ENCODE results near the gene ZNF783.
"Not testable (repeated sequence)": the region's sequence is repeated elsewhere in the genome, so short reads cannot be mapped to it uniquely, and the experiment has no call there.

Gene ZNF783

GRCh38 chr7:149228831-149229471 is 33.0 kb upstream of the ZNF783 start:
- DNase-seq (ENCODE audit: low read depth), result no peak
- H3K4me3 ChIP-seq (replicated peaks; ENCODE audit: low read depth, low read length), result no peak overlapping the region
- TF ChIP-seq CTCF (IDR thresholded peaks at IDR 0.05; ENCODE audit: low read length, missing control alignments), result no peak

- H3K4me3 ChIP-seq (replicated peaks; ENCODE audit: low read depth, low read length), result no peak overlapping the region
- no peak for TF ChIP-seq CTCF (IDR thresholded peaks at IDR 0.05; ENCODE audit: low read length, missing control alignments)
- DNase-seq (ENCODE audit: low read depth), result no peak
Observed at GRCh38 chr7:149229526-149229925, 32.5 kb upstream of the ZNF783 start.

- TF ChIP-seq CTCF (IDR thresholded peaks at IDR 0.05; ENCODE audit: low read length, missing control alignments), result no peak
- no peak for DNase-seq (ENCODE audit: low read depth)
Observed at GRCh38 chr7:149232362-149232761, 29.6 kb upstream of the ZNF783 start.

GRCh38 chr7:149233655-149234204 is 28.3 kb upstream of the ZNF783 start:
- DNase-seq (ENCODE audit: low read depth), result peak; percentile 78
- H3K4me3 ChIP-seq (replicated peaks; ENCODE audit: low read depth, low read length), result not testable (repeated sequence)

More at GRCh38 chr7:149232362-149232761, 29.6 kb upstream of the ZNF783 start:
- H3K4me3 ChIP-seq (replicated peaks; ENCODE audit: low read depth, low read length), result no peak overlapping the region

- TF ChIP-seq CTCF (IDR thresholded peaks at IDR 0.05; ENCODE audit: low read length, missing control alignments), result no peak
Observed at GRCh38 chr7:149237502-149237901, 24.5 kb upstream of the ZNF783 start.

GRCh38 chr7:149238051-149238450 is 23.9 kb upstream of the ZNF783 start:
- DNase-seq (ENCODE audit: low read depth), result no peak
- H3K4me3 ChIP-seq (replicated peaks; ENCODE audit: low read depth, low read length), result no peak overlapping the region
- no peak for TF ChIP-seq CTCF (IDR thresholded peaks at IDR 0.05; ENCODE audit: low read length, missing control alignments)

More at GRCh38 chr7:149237502-149237901, 24.5 kb upstream of the ZNF783 start:
- no peak for DNase-seq (ENCODE audit: low read depth)
- no peak overlapping the region for H3K4me3 ChIP-seq (replicated peaks; ENCODE audit: low read depth, low read length)

GRCh38 chr7:149239345-149240143 is 22.5 kb upstream of the ZNF783 start, which contains the start of gene ZNF212:
Gene ZNF212 (plus strand): TSS chr7:149239651. CDS start chr7:149239779, 128 bp downstream.
- DNase-seq (ENCODE audit: low read depth), result peak; percentile 84
- peak within 1 kb of the TSS; percentile 98 for H3K4me3 ChIP-seq (replicated peaks; ENCODE audit: low read depth, low read length)
- peak; percentile 82 for TF ChIP-seq CTCF (IDR thresholded peaks at IDR 0.05; ENCODE audit: low read length, missing control alignments)

All from fibroblast of pulmonary artery (primary cell).